Kidney (tissue), 14 donors: ENCODE results near the gene RNF11. TPM values are rescaled to one million over a fixed set of nuclear protein-coding genes. Genes with fewer than 3 reads are reported as not detected.

Experiments
- DNase-seq, 5 donors: peaks; one replicate each; pipeline ENCODE4 v3.0.0-alpha.2; 2013 to 2020
- FAIRE-seq: peaks from 2 replicates; lab custom pipeline; 2012; peaks lifted over from hg19 to GRCh38; lab: Jason Lieb, UNC
- H3K27ac ChIP-seq, 2 donors: one replicate each; pipeline ENCODE4 v1.7.0; 2013; ENCODE audit warnings: low read depth in 2 of 2, low read length in 2 of 2, inconsistent platforms in 1 of 2
- H3K27me3 ChIP-seq: one replicate; pipeline ENCODE4 v1.7.1; 2013; ENCODE audit warnings: low read length, inconsistent platforms; ENCODE audit not compliant: control insufficient read depth, insufficient read depth
- H3K36me3 ChIP-seq, 3 donors: one replicate each; pipeline versions ENCODE4 v1.7.0 to v1.7.1; 2013; ENCODE audit warnings: low read length in 3 of 3, control low read depth in 1 of 3, inconsistent platforms in 1 of 3; ENCODE audit not compliant: insufficient read depth in 3 of 3, control insufficient read depth in 2 of 3
- H3K4me1 ChIP-seq, 3 donors: one replicate each; pipeline versions ENCODE4 v1.7.0 to v1.7.1; 2013; ENCODE audit warnings: low read length in 3 of 3, inconsistent platforms in 1 of 3, low read depth in 1 of 3; ENCODE audit not compliant: control insufficient read depth in 2 of 3, insufficient read depth in 2 of 3
- H3K4me3 ChIP-seq, 3 donors: one replicate each; pipeline versions ENCODE4 v1.7.0 to v1.8.1; 2013; ENCODE audit warnings: low read length in 3 of 3, control low read depth in 1 of 3, inconsistent platforms in 1 of 3
- H3K9ac ChIP-seq, 3 donors: one replicate each; pipeline versions ENCODE4 v1.7.0 to v1.7.1; 2013; ENCODE audit warnings: low read length in 3 of 3, control low read depth in 1 of 3, inconsistent platforms in 1 of 3
- H3K9me3 ChIP-seq, 3 donors: one replicate each; pipeline versions ENCODE4 v1.7.0 to v1.7.1; 2013; ENCODE audit warnings: low read length in 3 of 3, control low read depth in 1 of 3, inconsistent platforms in 1 of 3; ENCODE audit not compliant: control insufficient read depth in 2 of 3, insufficient read depth in 1 of 3
- intact Hi-C: fragments of 100-400 bp; cut with DNase I; formaldehyde crosslinking; loops from one replicate; pipeline ENCODE4 v1.11.1; 2022
- polyA plus RNA-seq: library from polyadenylated mRNA; stranded (reverse); fragments of 350-450 nt; fragmentation: Illumina TruSeq; extraction: RNeasy Lipid Tissue Mini Kit (QIAGEN cat#74804); gene quantifications from one replicate; pipeline ENCODE4 v1.2.3, GENCODE V29; 2014; ENCODE audit warnings: low read depth, low replicate concordance; ENCODE audit not compliant: insufficient read depth
- total RNA-seq: library from RNA; stranded (reverse); fragmentation: NEBNext Ultra II Directional; extraction: Animal tissue kit (Norgen Biotek cat#: 25700); gene quantifications from one replicate; pipeline ENCODE4 v1.2.1, GENCODE V29; 2021
- TF ChIP-seq, protein P1 (sequence below): IDR thresholded peaks from 3 replicates; pipeline ENCODE4 v1.5.1; 2012; ENCODE audit warnings: mild to moderate bottlenecking, moderate library complexity, borderline replicate concordance; ENCODE audit not compliant: insufficient read depth; ENCODE audit errors: extremely low read depth
- donor health status: control.
- donor health status: control.
- donor health status: control.
- donor health status: control.
- donor health status: control.
- donor health status: DM: yes; HTN: yes; CAD: no.
- donor health status: Normal renal cell carcinoma (clear cell type).

Gene RNF11
- total and polyA plus RNA-seq, 2 donors from 2014 or later, result 62.5 to 105 TPM

GRCh38 chr1:51193564-51193963 is 42.5 kb upstream of the RNF11 start:
- no peaks in the 10 kb centered on the region for H3K4me1 ChIP-seq
- no peak overlapping the region for H3K4me3 ChIP-seq
- no peak overlapping the region for H3K9ac ChIP-seq
- intact Hi-C loops, result no loop called here
- no peaks in the 10 kb centered on the region for H3K9me3 ChIP-seq
- H3K27me3 ChIP-seq, result no peaks in the 10 kb centered on the region
- TF ChIP-seq, protein P1, sequence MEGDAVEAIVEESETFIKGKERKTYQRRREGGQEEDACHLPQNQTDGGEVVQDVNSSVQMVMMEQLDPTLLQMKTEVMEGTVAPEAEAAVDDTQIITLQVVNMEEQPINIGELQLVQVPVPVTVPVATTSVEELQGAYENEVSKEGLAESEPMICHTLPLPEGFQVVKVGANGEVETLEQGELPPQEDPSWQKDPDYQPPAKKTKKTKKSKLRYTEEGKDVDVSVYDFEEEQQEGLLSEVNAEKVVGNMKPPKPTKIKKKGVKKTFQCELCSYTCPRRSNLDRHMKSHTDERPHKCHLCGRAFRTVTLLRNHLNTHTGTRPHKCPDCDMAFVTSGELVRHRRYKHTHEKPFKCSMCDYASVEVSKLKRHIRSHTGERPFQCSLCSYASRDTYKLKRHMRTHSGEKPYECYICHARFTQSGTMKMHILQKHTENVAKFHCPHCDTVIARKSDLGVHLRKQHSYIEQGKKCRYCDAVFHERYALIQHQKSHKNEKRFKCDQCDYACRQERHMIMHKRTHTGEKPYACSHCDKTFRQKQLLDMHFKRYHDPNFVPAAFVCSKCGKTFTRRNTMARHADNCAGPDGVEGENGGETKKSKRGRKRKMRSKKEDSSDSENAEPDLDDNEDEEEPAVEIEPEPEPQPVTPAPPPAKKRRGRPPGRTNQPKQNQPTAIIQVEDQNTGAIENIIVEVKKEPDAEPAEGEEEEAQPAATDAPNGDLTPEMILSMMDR, result no peak
- H3K36me3 ChIP-seq, result no peaks in the 10 kb centered on the region
- no peak overlapping the region for H3K27ac ChIP-seq
- FAIRE-seq, result no peak
- no peak for DNase-seq

- TF ChIP-seq, protein P1, result no peak
- intact Hi-C loops, result no loop called here
- H3K9me3 ChIP-seq, result no peaks in the 10 kb centered on the region
- no peak overlapping the region for H3K27ac ChIP-seq
- no peaks in the 10 kb centered on the region for H3K27me3 ChIP-seq
- DNase-seq (no peak), FAIRE-seq (no peak)
- H3K36me3 ChIP-seq, result no peaks in the 10 kb centered on the region
- no peak overlapping the region for H3K4me3 ChIP-seq
- no peaks in the 10 kb centered on the region for H3K4me1 ChIP-seq
- no peak overlapping the region for H3K9ac ChIP-seq
These were observed 32.8 kb upstream of the RNF11 start for GRCh38 chr1:51203121-51203873.

DNA sequence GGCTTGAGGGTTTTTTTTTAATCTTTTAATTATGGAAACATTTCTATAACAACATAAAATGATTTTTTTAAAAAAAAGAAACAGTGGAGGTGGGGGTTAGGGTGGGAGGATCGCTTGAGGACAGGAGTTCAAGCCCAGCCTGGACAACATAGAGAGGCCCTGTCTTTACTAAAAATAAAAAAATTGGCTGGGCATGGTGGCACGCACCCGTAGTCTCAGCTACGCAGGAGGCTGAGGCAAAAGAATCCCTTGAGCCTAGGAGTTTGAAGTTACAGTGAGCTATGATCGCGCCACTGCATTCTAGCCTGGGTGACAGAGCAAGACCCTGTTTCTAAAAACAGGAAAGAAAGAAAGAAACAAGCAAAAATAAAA is 32.2 kb upstream of the RNF11 start:
- H3K4me1 ChIP-seq, result no peaks in the 10 kb centered on the region
- TF ChIP-seq, protein P1, result no peak
- H3K9ac ChIP-seq, result no peak overlapping the region
- H3K27ac ChIP-seq, result no peak overlapping the region
- intact Hi-C loops, result no loop called here
- no peak overlapping the region for H3K4me3 ChIP-seq
- H3K27me3 ChIP-seq, result no peaks in the 10 kb centered on the region
- no peaks in the 10 kb centered on the region for H3K36me3 ChIP-seq
- FAIRE-seq (no peak), DNase-seq (no peak)
- no peaks in the 10 kb centered on the region for H3K9me3 ChIP-seq
